ENCODE data around the gene TMEM38B.

The TMEM38B gene

DNA sequence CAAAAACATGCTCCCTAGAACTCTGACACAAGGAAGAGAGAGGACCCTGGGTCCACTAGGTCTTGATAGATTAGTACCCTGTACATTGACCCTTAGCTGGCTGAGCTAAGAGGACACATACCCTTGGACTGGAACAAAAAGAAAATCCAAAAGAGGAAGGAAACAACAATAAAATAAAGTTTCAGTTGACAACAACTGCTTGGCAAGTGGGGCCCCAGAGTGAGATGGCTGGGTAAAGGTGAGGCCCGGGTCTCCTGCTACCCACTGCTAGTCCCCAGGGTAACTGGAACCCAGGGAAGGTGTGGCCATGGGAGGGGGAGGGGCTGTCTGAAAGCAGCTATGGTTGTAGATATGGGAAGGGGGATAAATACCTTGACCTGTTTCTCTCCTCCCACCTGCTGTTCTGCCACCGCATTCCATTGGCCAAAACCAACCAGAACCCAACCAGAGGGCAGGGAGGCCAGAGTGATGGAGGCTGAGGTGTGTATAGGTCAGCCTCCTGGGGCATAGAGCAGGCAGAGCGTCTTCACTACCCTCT, 20.4 kb upstream of the TMEM38B start (continued):
- TF ChIP-seq, protein P1, sequence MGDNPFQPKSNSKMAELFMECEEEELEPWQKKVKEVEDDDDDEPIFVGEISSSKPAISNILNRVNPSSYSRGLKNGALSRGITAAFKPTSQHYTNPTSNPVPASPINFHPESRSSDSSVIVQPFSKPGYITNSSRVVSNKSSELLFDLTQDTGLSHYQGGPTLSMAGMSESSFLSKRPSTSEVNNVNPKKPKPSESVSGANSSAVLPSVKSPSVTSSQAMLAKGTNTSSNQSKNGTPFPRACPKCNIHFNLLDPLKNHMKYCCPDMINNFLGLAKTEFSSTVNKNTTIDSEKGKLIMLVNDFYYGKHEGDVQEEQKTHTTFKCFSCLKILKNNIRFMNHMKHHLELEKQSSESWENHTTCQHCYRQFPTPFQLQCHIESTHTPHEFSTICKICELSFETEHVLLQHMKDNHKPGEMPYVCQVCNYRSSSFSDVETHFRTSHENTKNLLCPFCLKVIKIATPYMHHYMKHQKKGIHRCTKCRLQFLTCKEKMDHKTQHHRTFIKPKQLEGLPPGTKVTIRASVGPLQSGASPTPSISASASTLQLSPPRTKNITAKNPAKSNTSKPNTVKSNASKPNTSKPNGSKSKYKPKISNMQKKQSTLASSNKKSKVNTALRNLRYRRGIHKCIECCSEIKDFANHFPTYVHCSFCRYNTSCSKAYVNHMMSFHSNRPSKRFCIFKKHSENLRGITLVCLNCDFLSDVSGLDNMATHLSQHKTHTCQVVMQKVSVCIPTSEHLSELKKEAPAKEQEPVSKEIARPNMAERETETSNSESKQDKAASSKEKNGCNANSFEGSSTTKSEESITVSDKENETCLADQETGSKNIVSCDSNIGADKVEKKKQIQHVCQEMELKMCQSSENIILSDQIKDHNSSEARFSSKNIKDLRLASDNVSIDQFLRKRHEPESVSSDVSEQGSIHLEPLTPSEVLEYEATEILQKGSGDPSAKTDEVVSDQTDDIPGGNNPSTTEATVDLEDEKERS (tag by site-specific recombination; IDR thresholded peaks at IDR 0.05): no peak
- TF ChIP-seq ZNF239 (tag by site-specific recombination; IDR thresholded peaks at IDR 0.05) (no peak), GLIS2 (tag by site-specific recombination; IDR thresholded peaks at IDR 0.05) (no peak), ZNF76 (tag by site-specific recombination; IDR thresholded peaks at IDR 0.05; ENCODE audit: borderline replicate concordance, low read depth) (no peak), HOXC10 (CRISPR knock-in tag; IDR thresholded peaks at IDR 0.05) (no peak), FEZF1 (tag by site-specific recombination; IDR thresholded peaks at IDR 0.05) (no peak), ZNF660 (tag by site-specific recombination; IDR thresholded peaks at IDR 0.05) (no peak), ZNF248 (tag by site-specific recombination; IDR thresholded peaks at IDR 0.05) (no peak)
- TF ChIP-seq, protein P2, sequence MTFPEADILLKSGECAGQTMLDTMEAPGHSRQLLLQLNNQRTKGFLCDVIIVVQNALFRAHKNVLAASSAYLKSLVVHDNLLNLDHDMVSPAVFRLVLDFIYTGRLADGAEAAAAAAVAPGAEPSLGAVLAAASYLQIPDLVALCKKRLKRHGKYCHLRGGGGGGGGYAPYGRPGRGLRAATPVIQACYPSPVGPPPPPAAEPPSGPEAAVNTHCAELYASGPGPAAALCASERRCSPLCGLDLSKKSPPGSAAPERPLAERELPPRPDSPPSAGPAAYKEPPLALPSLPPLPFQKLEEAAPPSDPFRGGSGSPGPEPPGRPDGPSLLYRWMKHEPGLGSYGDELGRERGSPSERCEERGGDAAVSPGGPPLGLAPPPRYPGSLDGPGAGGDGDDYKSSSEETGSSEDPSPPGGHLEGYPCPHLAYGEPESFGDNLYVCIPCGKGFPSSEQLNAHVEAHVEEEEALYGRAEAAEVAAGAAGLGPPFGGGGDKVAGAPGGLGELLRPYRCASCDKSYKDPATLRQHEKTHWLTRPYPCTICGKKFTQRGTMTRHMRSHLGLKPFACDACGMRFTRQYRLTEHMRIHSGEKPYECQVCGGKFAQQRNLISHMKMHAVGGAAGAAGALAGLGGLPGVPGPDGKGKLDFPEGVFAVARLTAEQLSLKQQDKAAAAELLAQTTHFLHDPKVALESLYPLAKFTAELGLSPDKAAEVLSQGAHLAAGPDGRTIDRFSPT (tag by site-specific recombination; IDR thresholded peaks at IDR 0.05): no peak
- TF ChIP-seq, protein P3, sequence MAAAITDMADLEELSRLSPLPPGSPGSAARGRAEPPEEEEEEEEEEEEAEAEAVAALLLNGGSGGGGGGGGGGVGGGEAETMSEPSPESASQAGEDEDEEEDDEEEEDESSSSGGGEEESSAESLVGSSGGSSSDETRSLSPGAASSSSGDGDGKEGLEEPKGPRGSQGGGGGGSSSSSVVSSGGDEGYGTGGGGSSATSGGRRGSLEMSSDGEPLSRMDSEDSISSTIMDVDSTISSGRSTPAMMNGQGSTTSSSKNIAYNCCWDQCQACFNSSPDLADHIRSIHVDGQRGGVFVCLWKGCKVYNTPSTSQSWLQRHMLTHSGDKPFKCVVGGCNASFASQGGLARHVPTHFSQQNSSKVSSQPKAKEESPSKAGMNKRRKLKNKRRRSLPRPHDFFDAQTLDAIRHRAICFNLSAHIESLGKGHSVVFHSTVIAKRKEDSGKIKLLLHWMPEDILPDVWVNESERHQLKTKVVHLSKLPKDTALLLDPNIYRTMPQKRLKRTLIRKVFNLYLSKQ (tag by site-specific recombination; IDR thresholded peaks at IDR 0.05; ENCODE audit: borderline replicate concordance): no peak

DNA sequence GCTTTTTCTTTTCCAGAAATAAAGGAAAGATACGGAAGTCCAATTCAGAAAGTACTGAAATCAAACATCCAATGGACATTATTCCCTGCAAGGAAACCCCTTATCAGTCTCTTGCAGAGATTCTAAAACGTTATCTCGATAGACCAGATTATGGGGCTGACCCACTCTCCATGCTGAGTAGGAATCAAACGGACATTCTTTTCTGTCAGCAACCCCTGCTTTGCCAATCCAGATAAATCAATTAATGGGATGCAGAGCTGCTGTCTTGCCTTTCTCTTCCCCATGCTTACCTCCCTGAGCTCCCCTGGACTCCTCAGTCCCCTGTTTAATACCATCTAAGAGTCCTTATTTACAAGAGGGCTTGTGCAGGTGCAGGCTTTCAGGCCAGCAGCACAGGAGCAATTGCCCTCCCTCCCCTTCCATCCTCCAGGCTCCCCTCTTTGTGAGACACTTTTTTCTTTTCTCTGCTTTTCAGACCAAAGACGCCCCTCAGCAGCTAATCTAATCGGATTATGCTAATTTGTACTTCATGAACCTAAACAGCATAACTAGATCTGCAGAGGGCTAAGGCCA, 17.9 kb upstream of the TMEM38B start:
- Histone ChIP-seq H3K4me1 (ENCODE audit: control insufficient read depth, insufficient read depth, low read length) (no peaks in the 10 kb centered on the region), H3K36me3 (ENCODE audit: control insufficient read depth in 2 of 2, insufficient read depth in 1 of 2, low read length in 2 of 2) (no peaks in the 10 kb centered on the region), H3K27ac (ENCODE audit: extremely low read depth, low read depth, low read length) (no peak overlapping the region), H3K4me3 (ENCODE audit: low read depth, low read length) (no peak overlapping the region), H3K9me3 (ENCODE audit: control insufficient read depth, insufficient read depth, low read depth, low read length) (no peaks in the 10 kb centered on the region)
- ChIA-PET POLR2A (no interaction called here), CTCF (interaction anchor here (1.8 kb wide), 1 partner anchor 42 kb away, joined by 8 read pairs; no protein-coding TSS in a partner anchor)
- TF ChIP-seq HOXC10 (CRISPR knock-in tag; IDR thresholded peaks at IDR 0.05) (no peak), ZNF341 (tag by site-specific recombination; IDR thresholded peaks at IDR 0.05; ENCODE audit: low read depth) (no peak), ZFP41 (tag by site-specific recombination; IDR thresholded peaks at IDR 0.05; ENCODE audit: borderline replicate concordance) (no peak), ZNF48 (tag by site-specific recombination; IDR thresholded peaks at IDR 0.05) (no peak), ZNF37A (tag by site-specific recombination; IDR thresholded peaks at IDR 0.05) (no peak), ZNF302 (tag by site-specific recombination; IDR thresholded peaks at IDR 0.05; ENCODE audit: low read depth) (no peak), ZNF660 (tag by site-specific recombination; IDR thresholded peaks at IDR 0.05) (no peak), ZNF654 (tag by site-specific recombination; IDR thresholded peaks at IDR 0.05; ENCODE audit: low read depth) (no peak), ZNF211 (tag by site-specific recombination; IDR thresholded peaks at IDR 0.05; ENCODE audit: low read depth) (no peak), SCRT1 (tag by site-specific recombination; IDR thresholded peaks at IDR 0.05; ENCODE audit: borderline replicate concordance) (no peak), ZNF366 (tag by site-specific recombination; conservative IDR thresholded peaks at IDR 0.05) (no peak), KLF10 (tag by site-specific recombination; IDR thresholded peaks at IDR 0.05) (no peak), ZNF223 (tag by site-specific recombination; IDR thresholded peaks at IDR 0.05) (no peak)
- TF ChIP-seq, protein P4, sequence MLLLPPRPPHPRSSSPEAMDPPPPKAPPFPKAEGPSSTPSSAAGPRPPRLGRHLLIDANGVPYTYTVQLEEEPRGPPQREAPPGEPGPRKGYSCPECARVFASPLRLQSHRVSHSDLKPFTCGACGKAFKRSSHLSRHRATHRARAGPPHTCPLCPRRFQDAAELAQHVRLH (tag by site-specific recombination; IDR thresholded peaks at IDR 0.05): no peak
- TF ChIP-seq, protein P5, sequence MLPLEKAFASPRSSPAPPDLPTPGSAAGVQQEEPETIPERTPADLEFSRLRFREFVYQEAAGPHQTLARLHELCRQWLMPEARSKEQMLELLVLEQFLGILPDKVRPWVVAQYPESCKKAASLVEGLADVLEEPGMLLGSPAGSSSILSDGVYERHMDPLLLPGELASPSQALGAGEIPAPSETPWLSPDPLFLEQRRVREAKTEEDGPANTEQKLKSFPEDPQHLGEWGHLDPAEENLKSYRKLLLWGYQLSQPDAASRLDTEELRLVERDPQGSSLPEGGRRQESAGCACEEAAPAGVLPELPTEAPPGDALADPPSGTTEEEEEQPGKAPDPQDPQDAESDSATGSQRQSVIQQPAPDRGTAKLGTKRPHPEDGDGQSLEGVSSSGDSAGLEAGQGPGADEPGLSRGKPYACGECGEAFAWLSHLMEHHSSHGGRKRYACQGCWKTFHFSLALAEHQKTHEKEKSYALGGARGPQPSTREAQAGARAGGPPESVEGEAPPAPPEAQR (tag by site-specific recombination; IDR thresholded peaks at IDR 0.05): no peak
- TF ChIP-seq, protein P6, sequence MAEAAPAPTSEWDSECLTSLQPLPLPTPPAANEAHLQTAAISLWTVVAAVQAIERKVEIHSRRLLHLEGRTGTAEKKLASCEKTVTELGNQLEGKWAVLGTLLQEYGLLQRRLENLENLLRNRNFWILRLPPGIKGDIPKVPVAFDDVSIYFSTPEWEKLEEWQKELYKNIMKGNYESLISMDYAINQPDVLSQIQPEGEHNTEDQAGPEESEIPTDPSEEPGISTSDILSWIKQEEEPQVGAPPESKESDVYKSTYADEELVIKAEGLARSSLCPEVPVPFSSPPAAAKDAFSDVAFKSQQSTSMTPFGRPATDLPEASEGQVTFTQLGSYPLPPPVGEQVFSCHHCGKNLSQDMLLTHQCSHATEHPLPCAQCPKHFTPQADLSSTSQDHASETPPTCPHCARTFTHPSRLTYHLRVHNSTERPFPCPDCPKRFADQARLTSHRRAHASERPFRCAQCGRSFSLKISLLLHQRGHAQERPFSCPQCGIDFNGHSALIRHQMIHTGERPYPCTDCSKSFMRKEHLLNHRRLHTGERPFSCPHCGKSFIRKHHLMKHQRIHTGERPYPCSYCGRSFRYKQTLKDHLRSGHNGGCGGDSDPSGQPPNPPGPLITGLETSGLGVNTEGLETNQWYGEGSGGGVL (tag by site-specific recombination; IDR thresholded peaks at IDR 0.05): no peak
- TF ChIP-seq, protein P7, sequence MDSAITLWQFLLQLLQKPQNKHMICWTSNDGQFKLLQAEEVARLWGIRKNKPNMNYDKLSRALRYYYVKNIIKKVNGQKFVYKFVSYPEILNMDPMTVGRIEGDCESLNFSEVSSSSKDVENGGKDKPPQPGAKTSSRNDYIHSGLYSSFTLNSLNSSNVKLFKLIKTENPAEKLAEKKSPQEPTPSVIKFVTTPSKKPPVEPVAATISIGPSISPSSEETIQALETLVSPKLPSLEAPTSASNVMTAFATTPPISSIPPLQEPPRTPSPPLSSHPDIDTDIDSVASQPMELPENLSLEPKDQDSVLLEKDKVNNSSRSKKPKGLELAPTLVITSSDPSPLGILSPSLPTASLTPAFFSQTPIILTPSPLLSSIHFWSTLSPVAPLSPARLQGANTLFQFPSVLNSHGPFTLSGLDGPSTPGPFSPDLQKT (IDR thresholded peaks at IDR 0.05; ENCODE audit: borderline replicate concordance, low read depth, low read length): no peak
